HCT116 (cell line): Measurements from ENCODE around the gene NFAT5. TPM values are rescaled to one million over a fixed set of nuclear protein-coding genes. Genes with fewer than 3 reads are reported as not detected.

Experiments
- ATAC-seq: fragments of 200-7000 bp; cut with Tn5 transposase; 2 replicates; pipeline ENCODE4 v1.9.1; 2020; ENCODE audit warnings: mild to moderate bottlenecking, moderate library complexity
- BruUV-seq: library from RNA; stranded (reverse); fragments of 400-500 nt; replicated peaks from 2 replicates; lab custom pipeline; 2021; lab: Mats Ljungman, UMichigan
- CTCF ChIA-PET: fragments of 300-600 bp; sonication (Branson Sonifier 250); formaldehyde crosslinking; loops from one replicate; lab custom pipeline; 2021; ENCODE audit warnings: antibody characterized with exemption; lab: Charles Lee
- POLR2A ChIA-PET: fragments of 300-600, 350-600 bp; sonication (Branson Sonifier 250); formaldehyde crosslinking; loops from one replicate; lab custom pipeline; 2021; ENCODE audit warnings: antibody characterized with exemption; lab: Charles Lee
- RAD21 ChIA-PET, 2 experiments: fragments of 300-600 bp; sonication (Branson Sonifier 250); formaldehyde crosslinking; loops; one replicate each; lab custom pipeline; 2023; ENCODE audit warnings: low total read pairs in 2 of 2; ENCODE audit not compliant: uncharacterized antibody in 2 of 2, unreplicated experiment in 2 of 2, low non-redundant PET in 1 of 2; lab: Charles Lee
- DNase-seq: peaks from one replicate; pipeline ENCODE4 v3.0.0-alpha.2; 2010; ENCODE audit warnings: low read depth, low spot score
- H2AFZ ChIP-seq: fragments of 200-600 bp; shearing (Covaris generic), sonication (generic); 2 replicates; pipeline ENCODE4 v1.6.1; 2017; ENCODE audit warnings: low read depth, mixed run types, mixed read lengths, antibody characterized with exemption, low read length; ENCODE audit not compliant: poor library complexity, severe bottlenecking
- H3K27ac ChIP-seq: 2 replicates; pipeline ENCODE4 v1.5.1; 2012; ENCODE audit warnings: low read depth, low read length
- H3K27me3 ChIP-seq: fragments of 200-600 bp; sonication (generic); 2 replicates; pipeline ENCODE4 v1.6.1; 2016; ENCODE audit warnings: mixed run types, low read length, mixed read lengths; ENCODE audit not compliant: insufficient read depth
- H3K36me3 ChIP-seq, 2 experiments: fragments of 200-500 bp in 1 of 2; fragments of 200-600 bp in 1 of 2; sonication (Bioruptor generic) in 1 of 2; sonication (generic) in 1 of 2; 2 replicates each; pipeline versions ENCODE4 v1.5.1 to v1.6.1; 2014 to 2016; ENCODE audit warnings: low read length in 2 of 2, inconsistent platforms in 1 of 2, mixed read lengths in 1 of 2, mixed run types in 1 of 2; ENCODE audit not compliant: insufficient read depth in 2 of 2, control insufficient read depth in 1 of 2
- H3K4me1 ChIP-seq, 2 experiments: fragments of 200-600 bp in 1 of 2; sonication (generic) in 1 of 2; 2 replicates each; pipeline versions ENCODE4 v1.5.1 to v1.6.1; 2012 to 2017; ENCODE audit warnings: low read length in 2 of 2, inconsistent platforms in 1 of 2, mild to moderate bottlenecking in 1 of 2, mixed read lengths in 1 of 2, mixed run types in 1 of 2, moderate library complexity in 1 of 2; ENCODE audit not compliant: insufficient read depth in 2 of 2, control insufficient read depth in 1 of 2
- H3K4me2 ChIP-seq: fragments of 200-600 bp; sonication (generic); 2 replicates; pipeline ENCODE4 v1.6.1; 2017; ENCODE audit warnings: mixed run types, low read length, mixed read lengths
- H3K4me3 ChIP-seq, 2 experiments: fragments of 200-600 bp in 1 of 2; sonication (generic) in 1 of 2; replicated peaks in 1 of 2; 2 replicates each; pipeline ENCODE4 v1.5.1; 2011 to 2016; ENCODE audit warnings: low read length in 2 of 2, control low read depth in 1 of 2, low read depth in 1 of 2, mild to moderate bottlenecking in 1 of 2, mixed read lengths in 1 of 2, mixed run types in 1 of 2
- H3K79me2 ChIP-seq: fragments of 200-600 bp; sonication (generic); 2 replicates; pipeline ENCODE4 v1.6.1; 2017; ENCODE audit warnings: mild to moderate bottlenecking, mixed run types, low read length, moderate library complexity, mixed read lengths; ENCODE audit not compliant: insufficient read depth
- H3K9ac ChIP-seq: fragments of 200-600 bp; sonication (generic); 2 replicates; pipeline ENCODE4 v1.6.1; 2016; ENCODE audit warnings: low read length, mixed read lengths
- H3K9me2 ChIP-seq: fragments of 200-600 bp; sonication (generic), shearing (Covaris generic); 2 replicates; pipeline ENCODE4 v1.6.1; 2017; ENCODE audit warnings: mixed run types, mild to moderate bottlenecking, moderate library complexity; ENCODE audit not compliant: insufficient read depth
- H3K9me3 ChIP-seq, 2 experiments: fragments of 200-500 bp in 1 of 2; fragments of 200-600 bp in 1 of 2; sonication (Bioruptor generic) in 1 of 2; sonication (generic) in 1 of 2; 2 replicates each; pipeline ENCODE4 v1.6.1; 2014 to 2017; ENCODE audit warnings: low read length in 2 of 2, mixed read lengths in 2 of 2, inconsistent platforms in 1 of 2, low read depth in 1 of 2, mild to moderate bottlenecking in 1 of 2, mixed run types in 1 of 2, moderate library complexity in 1 of 2; ENCODE audit not compliant: control insufficient read depth in 1 of 2, insufficient read depth in 1 of 2
- H4K20me1 ChIP-seq: fragments of 200-600 bp; sonication (generic), shearing (Covaris generic); 2 replicates; pipeline ENCODE4 v1.6.1; 2017; ENCODE audit warnings: mixed run types, mild to moderate bottlenecking, moderate library complexity; ENCODE audit not compliant: insufficient read depth
- CEBPB ChIP-seq: IDR thresholded peaks from 2 replicates; pipeline ENCODE4 v1.6.1; 2012; ENCODE audit warnings: low read depth
- ELF1 ChIP-seq: IDR thresholded peaks from 2 replicates; pipeline ENCODE4 v1.6.1; 2012; ENCODE audit warnings: low read depth, borderline replicate concordance
- EZH2phosphoT487 ChIP-seq: fragments of 200-600 bp; IDR thresholded peaks from 2 replicates; pipeline ENCODE4 v1.6.1; 2018; ENCODE audit warnings: antibody characterized with exemption, borderline replicate concordance
- MAX ChIP-seq: IDR thresholded peaks from 2 replicates; pipeline ENCODE4 v1.6.1; 2012
- POLR2AphosphoS5 ChIP-seq: IDR thresholded peaks from 2 replicates; pipeline ENCODE4 v1.6.1; 2011; ENCODE audit warnings: mild to moderate bottlenecking, low read depth, low read length, moderate library complexity
- SP1 ChIP-seq: IDR thresholded peaks from 2 replicates; pipeline ENCODE4 v1.6.1; 2012; ENCODE audit warnings: low read depth
- TCF7L2 ChIP-seq: IDR thresholded peaks from 2 replicates; pipeline ENCODE4 v1.7.0; 2011; ENCODE audit warnings: borderline replicate concordance, inconsistent platforms; ENCODE audit not compliant: insufficient read depth, insufficient read length; ENCODE audit errors: extremely low read depth
- ZBTB33 ChIP-seq: IDR thresholded peaks from 2 replicates; pipeline ENCODE4 v1.6.1; 2011; ENCODE audit warnings: mild to moderate bottlenecking, low read length, moderate library complexity; ENCODE audit not compliant: insufficient replicate concordance; ENCODE audit errors: extremely low read depth
- ZNF274 ChIP-seq: fragments of 200-500 bp; sonication (Bioruptor generic); IDR thresholded peaks from 2 replicates; pipeline ENCODE4 v1.6.1; 2014; ENCODE audit warnings: mild to moderate bottlenecking, low read depth, low read length, inconsistent platforms
- intact Hi-C: fragments of 100-400 bp; cut with micrococcal nuclease; formaldehyde crosslinking; loops from 2 replicates; pipeline ENCODE4 v1.10.0; 2022
- total RNA-seq: library from RNA; stranded (reverse); gene quantifications from one replicate; pipeline ENCODE4 v1.2.1, GENCODE V29; 2021; ENCODE audit not compliant: unreplicated experiment

Gene NFAT5
- total RNA-seq, 1 experiment from 2014 or later, result 67.4 TPM

GRCh38 chr16:69618721-69619120, 53.0 kb downstream of the NFAT5 start:
- H2AFZ ChIP-seq, result no peak overlapping the region
- POLR2A ChIA-PET, result no interaction called here
- H3K4me3 ChIP-seq, result no peak overlapping the region
- H3K27me3 ChIP-seq, result no peaks in the 10 kb centered on the region
- H3K4me2 ChIP-seq, result no peak overlapping the region
- H3K36me3 ChIP-seq, result peaks cover 9 to 13% of the 10 kb centered on the region in 2 experiments; a peak in 3 of 4 replicates
- peaks cover 31% of the 10 kb centered on the region; the same call in 1 of the 2 replicates for H4K20me1 ChIP-seq
- TF ChIP-seq CEBPB (no peak), EZH2phosphoT487 (no peak), TCF7L2 (no peak), POLR2AphosphoS5 (no peak), ZBTB33 (no peak), ZNF274 (no peak), MAX (no peak), ELF1 (no peak), SP1 (no peak)
- TF ChIP-seq, all 23 proteins: peak for 0
- Histone ChIP-seq H3K27ac (no peak overlapping the region), H3K9me3 (no peaks in the 10 kb centered on the region), H3K4me1 (peaks cover 0 to 2% of the 10 kb centered on the region in 2 experiments; a peak in 1 of 4 replicates), H3K9ac (no peak overlapping the region), H3K9me2 (no peaks in the 10 kb centered on the region), H3K79me2 (peaks cover 100% of the 10 kb centered on the region)
- ChIA-PET RAD21 (no interaction called here), CTCF (no interaction called here)
- no peak for DNase-seq
- ATAC-seq, result no peak
- intact Hi-C loops, result no loop called here
- BruUV-seq, result no TSS peak
